GM12874 (cell line): ENCODE measurements around the gene DLG1.

Experiments used
- CTCF ChIP-seq: IDR thresholded peaks from 2 replicates; pipeline ENCODE4 v1.5.1; 2011; ENCODE audit warnings: low read depth, mild to moderate bottlenecking, control low read depth, low read length, moderate library complexity; ENCODE audit not compliant: insufficient read depth

The DLG1 gene

GRCh38 chr3:197219619-197220018, 78.8 kb downstream of the DLG1 start:
- no peak for TF ChIP-seq CTCF

- no peak for TF ChIP-seq CTCF
Observed at GRCh38 chr3:197218210-197218609, 80.2 kb downstream of the DLG1 start.

- TF ChIP-seq CTCF = no peak
Observed at GRCh38 chr3:197216914-197217313, 81.5 kb downstream of the DLG1 start.

GRCh38 chr3:197216169-197216860, 82.1 kb downstream of the DLG1 start:
- TF ChIP-seq CTCF = no peak

GRCh38 chr3:197212290-197212689, 86.1 kb downstream of the DLG1 start:
- TF ChIP-seq CTCF = no peak

GRCh38 chr3:197209366-197210260, 88.8 kb downstream of the DLG1 start:
- TF ChIP-seq CTCF = no peak

GRCh38 chr3:197206913-197207312, 91.5 kb downstream of the DLG1 start:
- TF ChIP-seq CTCF = no peak
